ENCODE results near the gene LRRC15.

The LRRC15 gene

DNA sequence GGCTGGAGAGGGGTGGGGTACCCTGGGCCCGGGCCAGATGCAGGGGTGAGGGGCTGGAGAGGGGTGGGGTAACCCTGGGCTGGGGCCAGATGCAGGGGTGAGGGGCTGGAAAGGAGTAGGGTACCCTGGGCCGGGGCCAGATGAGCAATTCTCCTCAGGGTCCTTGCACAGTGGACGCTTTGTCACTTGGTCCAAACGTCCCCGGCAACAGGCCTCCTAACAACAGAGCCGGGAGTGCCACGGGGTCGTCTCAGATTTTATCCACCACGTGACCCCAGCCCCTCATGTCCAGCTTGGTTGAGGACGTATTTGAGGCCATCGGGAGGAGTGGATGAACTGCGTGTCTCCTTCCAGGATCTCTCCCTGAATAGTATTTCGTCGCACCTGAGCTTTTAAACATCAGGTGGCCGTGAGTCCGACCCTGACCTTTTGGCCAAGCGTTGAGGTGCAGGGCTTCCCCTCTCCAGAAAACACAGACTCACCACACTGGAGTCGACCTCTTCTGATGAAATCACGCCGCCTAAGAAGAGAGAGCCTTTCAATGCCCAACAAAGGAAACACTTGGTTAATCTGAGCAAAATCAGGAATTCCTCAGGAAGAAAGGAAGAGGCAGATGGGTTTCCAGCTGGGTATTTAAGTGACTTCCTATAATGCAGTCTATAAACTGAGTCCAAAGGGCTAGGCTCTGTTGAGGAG lies 12.8 kb upstream of the LRRC15 start:
- DNase-seq (ENCODE audit: low read depth), result no peak
- H3K4me3 ChIP-seq (ENCODE audit: control insufficient read depth, low read depth, low read length), result no peak overlapping the region
- TF ChIP-seq, protein P1, sequence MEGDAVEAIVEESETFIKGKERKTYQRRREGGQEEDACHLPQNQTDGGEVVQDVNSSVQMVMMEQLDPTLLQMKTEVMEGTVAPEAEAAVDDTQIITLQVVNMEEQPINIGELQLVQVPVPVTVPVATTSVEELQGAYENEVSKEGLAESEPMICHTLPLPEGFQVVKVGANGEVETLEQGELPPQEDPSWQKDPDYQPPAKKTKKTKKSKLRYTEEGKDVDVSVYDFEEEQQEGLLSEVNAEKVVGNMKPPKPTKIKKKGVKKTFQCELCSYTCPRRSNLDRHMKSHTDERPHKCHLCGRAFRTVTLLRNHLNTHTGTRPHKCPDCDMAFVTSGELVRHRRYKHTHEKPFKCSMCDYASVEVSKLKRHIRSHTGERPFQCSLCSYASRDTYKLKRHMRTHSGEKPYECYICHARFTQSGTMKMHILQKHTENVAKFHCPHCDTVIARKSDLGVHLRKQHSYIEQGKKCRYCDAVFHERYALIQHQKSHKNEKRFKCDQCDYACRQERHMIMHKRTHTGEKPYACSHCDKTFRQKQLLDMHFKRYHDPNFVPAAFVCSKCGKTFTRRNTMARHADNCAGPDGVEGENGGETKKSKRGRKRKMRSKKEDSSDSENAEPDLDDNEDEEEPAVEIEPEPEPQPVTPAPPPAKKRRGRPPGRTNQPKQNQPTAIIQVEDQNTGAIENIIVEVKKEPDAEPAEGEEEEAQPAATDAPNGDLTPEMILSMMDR (conservative IDR thresholded peaks at IDR 0.05; ENCODE audit: control insufficient read depth, insufficient read depth, low read depth, low read length), result no peak

DNA sequence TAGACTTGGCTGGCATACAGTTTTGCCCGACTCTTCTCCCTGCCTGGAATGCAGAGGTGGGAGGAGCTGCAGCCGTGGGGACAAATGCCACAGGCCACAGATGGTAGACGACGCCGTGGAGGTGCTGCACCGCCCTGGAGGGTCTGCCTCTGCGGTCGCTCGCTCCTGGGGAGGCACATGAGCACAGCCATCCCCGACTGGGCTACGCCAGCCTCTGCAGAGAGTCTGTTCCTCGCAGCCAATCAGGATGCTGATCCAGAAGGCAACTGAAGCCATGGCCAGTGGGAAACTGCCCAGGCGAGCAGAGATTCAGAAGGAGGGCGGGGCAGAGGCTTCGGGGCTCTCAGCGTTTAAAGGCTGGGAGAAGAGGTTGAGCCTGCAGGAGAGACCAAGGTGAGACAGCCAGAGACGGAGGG lies 11.9 kb upstream of the LRRC15 start:
- no peak overlapping the region for H3K4me3 ChIP-seq (ENCODE audit: control insufficient read depth, low read depth, low read length)
- TF ChIP-seq, protein P1 (conservative IDR thresholded peaks at IDR 0.05; ENCODE audit: control insufficient read depth, insufficient read depth, low read depth, low read length), result no peak
- no peak for DNase-seq (ENCODE audit: low read depth)

- no peak overlapping the region for H3K4me3 ChIP-seq (ENCODE audit: control insufficient read depth, low read depth, low read length)
- TF ChIP-seq, protein P1 (conservative IDR thresholded peaks at IDR 0.05; ENCODE audit: control insufficient read depth, insufficient read depth, low read depth, low read length), result no peak
- DNase-seq (ENCODE audit: low read depth), result no peak
Observed at GRCh38 chr3:194380326-194380725, 10.8 kb upstream of the LRRC15 start.

DNA sequence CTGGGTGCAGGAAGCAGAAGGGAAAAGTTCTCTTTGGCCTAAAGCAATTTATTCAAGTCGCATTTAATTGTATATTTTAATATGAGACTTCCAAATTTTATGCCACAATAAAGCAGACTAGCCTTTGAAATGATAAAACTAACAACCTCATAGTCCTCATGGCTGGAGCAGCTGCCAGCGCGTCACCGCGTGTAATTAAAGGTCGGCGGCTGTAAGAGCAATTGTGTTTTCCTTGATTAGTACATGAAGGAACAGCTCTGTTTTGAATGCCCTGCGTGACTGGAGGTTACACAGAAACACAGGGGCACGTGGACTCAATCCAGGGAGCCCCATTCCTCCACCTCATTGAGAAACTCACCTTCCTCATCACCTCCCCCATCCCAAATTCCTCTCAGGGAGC lies 10.1 kb upstream of the LRRC15 start:
- H3K4me3 ChIP-seq (ENCODE audit: control insufficient read depth, low read depth, low read length), result no peak overlapping the region
- TF ChIP-seq, protein P1 (conservative IDR thresholded peaks at IDR 0.05; ENCODE audit: control insufficient read depth, insufficient read depth, low read depth, low read length), result no peak

DNA sequence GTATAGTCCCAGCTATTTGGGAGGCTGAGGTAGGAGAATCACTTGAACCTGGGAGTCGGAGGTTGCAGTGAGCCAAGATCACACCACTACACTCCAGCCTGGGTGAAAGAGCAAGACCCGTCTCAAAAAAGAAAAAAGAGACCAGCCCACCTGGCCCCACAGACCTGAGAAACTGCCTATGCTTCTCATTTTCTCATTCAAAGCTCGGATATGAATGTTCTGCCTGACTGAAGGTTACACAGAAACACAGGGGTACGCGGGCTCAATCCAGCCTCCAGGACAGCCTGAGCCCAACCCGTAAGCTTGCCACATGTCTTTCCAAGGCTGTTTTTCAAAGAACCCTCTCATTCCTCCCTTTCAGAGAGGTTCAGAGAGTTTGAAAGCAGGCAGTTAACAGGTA lies 9.7 kb upstream of the LRRC15 start:
- no peak overlapping the region for H3K4me3 ChIP-seq (ENCODE audit: control insufficient read depth, low read depth, low read length)
- DNase-seq (ENCODE audit: low read depth), result no peak
- TF ChIP-seq, protein P1 (conservative IDR thresholded peaks at IDR 0.05; ENCODE audit: control insufficient read depth, insufficient read depth, low read depth, low read length), result no peak

More for the DNA sequence above, 10.1 kb upstream of the LRRC15 start:
- no peak for DNase-seq (ENCODE audit: low read depth)

- no peak for DNase-seq (ENCODE audit: low read depth)
- no peak overlapping the region for H3K4me3 ChIP-seq (ENCODE audit: control insufficient read depth, low read depth, low read length)
- TF ChIP-seq, protein P1 (conservative IDR thresholded peaks at IDR 0.05; ENCODE audit: control insufficient read depth, insufficient read depth, low read depth, low read length), result no peak
Observed at GRCh38 chr3:194377708-194378107, 8.2 kb upstream of the LRRC15 start.

DNA sequence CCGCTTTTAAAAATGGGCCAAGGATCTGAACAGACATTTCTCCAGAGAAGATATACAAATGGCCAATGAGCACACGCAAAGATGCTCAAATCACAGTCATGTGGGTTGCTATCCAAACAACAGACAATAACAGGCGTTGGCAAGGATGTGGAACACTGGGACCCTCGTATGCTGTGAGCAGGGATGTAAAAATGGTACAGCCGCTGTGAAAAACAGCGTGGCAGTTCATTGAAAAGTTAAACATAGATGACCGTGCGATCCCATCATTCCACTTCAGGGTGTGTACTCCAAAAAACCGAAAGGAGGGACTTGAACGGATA lies 6.7 kb upstream of the LRRC15 start:
- no peak overlapping the region for H3K4me3 ChIP-seq (ENCODE audit: control insufficient read depth, low read depth, low read length)
- no peak for DNase-seq (ENCODE audit: low read depth)
- TF ChIP-seq, protein P1 (conservative IDR thresholded peaks at IDR 0.05; ENCODE audit: control insufficient read depth, insufficient read depth, low read depth, low read length), result no peak
